Activated T-cell treated with anti-CD3 and anti-CD28 coated beads, Interleukin-2, amount 50 U/mL, for 72 hours (primary cell): Measurements from ENCODE around the gene TCF4. TPM values are rescaled to one million over a fixed set of nuclear protein-coding genes. Genes with fewer than 3 reads are reported as not detected.

Source experiments
- ATAC-seq, 2 donors: fragments of 150-1000 bp; cut with Tn5 transposase; replicated peaks in 1 of 2; 2 replicates each; pipeline ENCODE4 v1.10.0; 2021; ENCODE audit warnings: moderate library complexity in 2 of 2, mild to moderate bottlenecking in 1 of 2
- DNase-seq, 2 donors: peaks; one replicate each; pipeline ENCODE4 v3.0.0; 2021 to 2022; ENCODE audit warnings: mixed read lengths in 1 of 2
- H3K27ac Mint-ChIP-seq: one replicate; pipeline ENCODE4 v1.8.0; 2022; ENCODE audit warnings: mild to moderate bottlenecking, moderate library complexity, mixed read lengths
- H3K27me3 Mint-ChIP-seq: one replicate; pipeline ENCODE4 v1.8.0; 2022; ENCODE audit warnings: low read depth, mixed read lengths
- H3K36me3 Mint-ChIP-seq, 2 donors: one replicate each; pipeline ENCODE4 v1.8.0; 2022; ENCODE audit warnings: mixed read lengths in 2 of 2, mild to moderate bottlenecking in 1 of 2; ENCODE audit not compliant: insufficient read depth in 2 of 2
- H3K4me1 Mint-ChIP-seq: one replicate; pipeline ENCODE4 v1.8.0; 2022; ENCODE audit warnings: low read depth, mixed read lengths
- H3K4me3 Mint-ChIP-seq, 2 donors: one replicate each; pipeline ENCODE4 v1.8.0; 2022; ENCODE audit warnings: mild to moderate bottlenecking in 2 of 2, mixed read lengths in 2 of 2, moderate library complexity in 2 of 2
- H3K9me3 Mint-ChIP-seq, 2 donors: one replicate each; pipeline ENCODE4 v1.8.0; 2022; ENCODE audit warnings: mixed read lengths in 2 of 2
- total RNA-seq, 2 donors: library from RNA; stranded (reverse); gene quantifications; one replicate each; pipeline ENCODE4 v1.2.3, GENCODE V29; 2022

TCF4 gene
- total RNA-seq, 2 donors from 2014 or later: 1.8 to 2.4 TPM

DNA sequence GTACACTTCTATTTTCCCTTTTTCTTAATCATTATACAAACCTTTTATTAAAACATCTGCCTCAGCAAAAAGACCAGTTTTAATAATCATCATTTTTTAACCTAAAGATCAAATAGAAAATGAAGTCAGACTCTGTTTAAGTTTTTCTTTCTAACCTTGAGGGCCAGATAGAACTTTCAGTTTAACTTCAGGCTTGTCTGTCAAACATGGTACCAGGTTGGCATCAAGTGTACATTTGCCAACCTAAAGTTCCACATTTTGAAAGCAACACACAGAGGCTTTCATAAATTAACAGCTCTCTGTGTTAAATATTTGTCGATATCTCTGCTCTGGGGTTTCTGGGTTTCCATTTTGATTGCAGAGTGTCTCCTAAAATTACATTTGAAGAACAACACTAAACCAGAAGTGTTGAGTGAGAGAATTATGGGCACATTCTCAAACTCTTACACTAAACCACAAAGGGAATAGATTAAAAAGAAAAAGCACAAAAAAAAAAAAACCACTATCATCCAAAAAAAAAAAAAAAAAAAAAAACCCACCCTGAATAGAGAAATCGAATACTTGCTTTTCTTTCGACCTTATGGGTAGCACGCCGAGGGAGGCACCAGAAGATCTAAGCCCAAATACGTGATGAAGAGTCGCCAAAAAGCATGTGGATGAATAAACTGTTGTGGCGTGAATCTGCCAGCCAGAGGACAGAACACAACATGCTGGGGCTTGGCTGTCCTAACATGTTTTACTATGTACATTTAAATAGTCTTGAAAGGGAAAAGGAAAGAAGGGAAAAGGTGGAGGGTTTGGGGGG lies 166.2 kb downstream of the TCF4 start:
- Mint-ChIP-seq H3K9me3 (no peaks in the 10 kb centered on the region), H3K4me1 (peaks cover 12% of the 10 kb centered on the region), H3K4me3 (no peak overlapping the region), H3K36me3 (no peaks in the 10 kb centered on the region), H3K27ac (no peak overlapping the region), H3K27me3 (peaks cover 23% of the 10 kb centered on the region)
- DNase-seq (no peak), ATAC-seq (no peak)

DNA sequence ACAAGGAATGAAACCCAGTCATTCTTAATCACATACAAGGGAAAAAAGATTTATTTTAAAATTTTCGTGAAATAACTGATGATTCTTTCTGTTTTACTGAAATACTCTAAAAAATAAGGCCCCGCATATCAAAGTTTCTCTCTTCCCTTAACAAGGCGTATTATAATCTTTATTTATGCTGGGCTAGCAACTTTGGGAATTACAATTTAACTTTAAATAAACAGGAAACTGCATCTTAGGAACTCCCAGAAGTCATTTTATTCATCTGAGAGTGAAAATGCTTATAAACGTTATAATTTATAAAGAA lies 166.7 kb downstream of the TCF4 start:
- Mint-ChIP-seq H3K27ac (no peak overlapping the region), H3K4me3 (no peak overlapping the region), H3K27me3 (peaks cover 23% of the 10 kb centered on the region), H3K9me3 (no peaks in the 10 kb centered on the region), H3K4me1 (peaks cover 12% of the 10 kb centered on the region), H3K36me3 (no peaks in the 10 kb centered on the region)
- ATAC-seq: no peak
- no peak for DNase-seq

DNA sequence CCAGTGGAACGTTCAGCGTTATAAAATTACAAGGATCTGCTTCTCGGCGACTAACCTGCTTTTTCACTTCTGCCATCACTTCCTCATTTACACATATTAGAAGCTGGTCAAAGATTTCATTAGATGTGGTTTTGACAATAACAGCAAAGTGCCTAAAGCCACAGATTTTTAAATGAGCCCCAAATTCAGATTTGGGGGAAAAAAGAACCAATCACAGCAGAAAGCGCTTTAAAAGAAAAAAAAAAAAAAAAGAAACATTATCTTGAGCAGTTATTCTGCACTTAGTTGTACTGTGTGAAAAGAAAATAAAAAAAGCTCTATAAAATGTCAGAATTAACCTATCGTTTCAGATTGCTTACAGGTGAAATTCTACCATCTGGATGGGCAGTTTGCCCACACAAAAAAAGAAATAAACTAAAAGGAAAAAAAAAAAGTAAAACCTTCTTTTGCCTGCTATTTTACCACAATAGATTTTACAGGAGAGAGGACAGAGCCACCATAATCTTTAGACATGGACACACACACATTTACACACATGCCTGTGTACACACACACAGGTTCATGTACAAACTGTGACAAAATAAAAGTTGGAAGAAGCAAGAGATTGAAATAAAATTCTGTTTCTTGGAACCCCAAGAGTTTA lies 167.2 kb downstream of the TCF4 start:
- Mint-ChIP-seq H3K4me3 (no peak overlapping the region), H3K27ac (no peak overlapping the region), H3K4me1 (peaks cover 12% of the 10 kb centered on the region), H3K36me3 (no peaks in the 10 kb centered on the region), H3K9me3 (no peaks in the 10 kb centered on the region), H3K27me3 (peaks cover 21% of the 10 kb centered on the region)
- DNase-seq (no peak), ATAC-seq (no peak)

DNA sequence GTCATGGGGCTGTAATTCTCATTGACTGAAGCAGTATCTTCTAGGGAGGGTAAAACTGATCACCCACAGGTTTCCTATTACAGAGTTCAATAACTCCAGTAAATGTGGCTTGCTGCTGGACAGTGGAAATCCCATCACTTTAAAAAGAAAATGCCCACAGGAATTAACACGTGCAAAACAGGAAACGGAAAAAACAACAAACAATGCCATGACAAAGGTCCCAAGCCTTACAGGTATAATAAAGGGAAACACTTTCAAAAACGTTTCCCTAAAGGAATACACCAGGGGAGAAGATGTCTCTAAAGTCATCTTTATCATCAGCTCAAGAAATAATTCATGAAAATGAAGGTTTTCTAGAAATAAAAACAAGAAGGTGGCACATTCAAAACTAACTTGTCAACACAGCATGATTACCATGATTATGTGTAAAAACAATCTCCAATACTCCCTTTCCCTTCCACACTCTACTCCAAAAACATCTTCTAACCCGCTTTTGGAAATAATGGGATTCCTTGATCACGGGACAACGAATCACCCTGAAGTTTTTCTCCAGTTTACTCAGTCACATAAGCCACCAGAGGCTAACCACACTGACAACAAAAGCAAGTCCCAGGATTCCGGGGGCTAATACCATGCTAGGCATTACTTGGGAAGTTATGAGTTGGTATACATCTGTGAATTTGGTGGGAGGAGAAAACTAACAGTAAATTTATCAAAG lies 167.9 kb downstream of the TCF4 start:
- ATAC-seq: no peak
- Mint-ChIP-seq H3K27ac (no peak overlapping the region), H3K36me3 (no peaks in the 10 kb centered on the region), H3K4me1 (peaks cover 12% of the 10 kb centered on the region), H3K27me3 (peaks cover 14% of the 10 kb centered on the region), H3K4me3 (no peak overlapping the region), H3K9me3 (no peaks in the 10 kb centered on the region)
- no peak for DNase-seq

DNA sequence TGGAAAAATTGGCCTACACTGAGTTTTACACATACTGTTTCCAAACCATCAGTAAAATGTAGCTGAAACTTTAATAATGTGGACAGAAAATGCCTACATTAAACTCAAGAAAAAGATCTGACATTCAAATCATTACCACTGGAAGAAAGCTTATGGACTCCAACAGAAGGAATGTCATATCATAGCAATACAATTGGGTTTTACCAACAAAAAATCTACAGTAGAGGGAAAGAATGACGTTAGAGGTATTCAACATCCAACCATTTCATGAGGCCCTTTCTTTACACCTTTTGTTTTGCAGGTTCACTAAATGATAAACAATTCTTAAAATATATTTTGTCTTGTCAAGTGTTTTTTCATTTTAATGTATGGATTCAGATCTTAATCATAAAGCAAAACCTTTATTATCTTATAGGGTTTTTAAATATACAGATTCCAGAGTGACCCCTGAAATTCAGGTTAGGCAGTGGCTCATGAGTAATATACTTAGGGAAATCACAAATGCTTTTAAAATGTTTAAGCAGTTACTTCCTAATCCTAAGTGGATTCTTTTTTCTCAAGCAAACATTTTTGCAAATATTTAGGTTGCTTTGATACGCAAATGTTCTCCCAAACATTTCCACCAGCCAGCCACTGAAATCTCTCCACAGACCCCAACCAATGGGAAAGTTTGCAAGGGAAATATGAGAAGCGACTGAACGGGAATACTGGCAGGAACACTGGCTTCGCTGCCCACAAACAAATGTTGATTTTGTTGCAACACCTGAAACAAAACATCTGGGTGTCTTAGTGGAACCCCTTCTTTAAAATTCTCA lies 168.7 kb downstream of the TCF4 start:
- Mint-ChIP-seq H3K27ac (no peak overlapping the region), H3K36me3 (no peaks in the 10 kb centered on the region), H3K4me1 (peaks cover 12% of the 10 kb centered on the region), H3K9me3 (no peaks in the 10 kb centered on the region), H3K4me3 (no peak overlapping the region), H3K27me3 (peaks cover 10% of the 10 kb centered on the region)
- DNase-seq (no peak), ATAC-seq (no peak)

DNA sequence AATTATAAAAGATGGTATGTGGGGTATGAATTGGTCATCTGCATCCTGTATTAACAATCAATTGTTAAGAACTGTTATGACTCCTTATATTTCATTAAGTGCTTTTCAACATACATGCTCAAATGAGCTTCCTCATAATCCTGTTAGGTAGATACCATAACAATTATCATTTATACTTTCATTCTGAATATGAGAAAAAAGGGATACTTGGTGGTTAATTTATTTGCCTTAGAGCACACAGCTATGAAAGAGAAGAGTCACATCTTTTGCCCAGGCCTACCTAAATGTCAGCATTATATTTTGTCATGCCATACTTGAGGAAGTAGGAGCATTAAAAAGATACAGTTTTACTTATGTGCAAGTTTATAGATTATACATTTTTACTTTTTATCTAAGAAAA lies 169.6 kb downstream of the TCF4 start:
- Mint-ChIP-seq H3K27me3 (peaks cover 5% of the 10 kb centered on the region), H3K4me3 (no peak overlapping the region), H3K36me3 (no peaks in the 10 kb centered on the region), H3K9me3 (no peaks in the 10 kb centered on the region), H3K4me1 (peaks cover 12% of the 10 kb centered on the region), H3K27ac (no peak overlapping the region)
- DNase-seq (no peak), ATAC-seq (no peak)

DNA sequence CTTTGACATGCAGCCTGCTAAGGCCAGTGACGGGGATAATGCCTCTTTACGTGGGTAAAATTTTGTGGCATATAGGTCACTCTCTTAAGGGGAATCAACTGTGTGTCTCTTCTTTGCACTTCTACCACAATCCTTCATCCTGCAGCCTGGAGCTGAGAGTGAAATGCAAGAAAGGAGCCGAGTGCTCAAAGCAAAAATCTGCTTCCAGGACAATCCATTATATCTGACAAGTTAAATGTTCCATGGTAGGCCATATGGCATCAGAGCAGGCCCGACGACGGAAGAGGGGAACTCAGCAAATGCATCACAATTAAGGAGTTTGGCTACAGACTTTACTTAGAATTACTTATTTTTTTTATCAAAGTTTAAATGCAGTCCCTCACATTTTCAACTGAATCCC lies 171.2 kb downstream of the TCF4 start:
- ATAC-seq (no peak), DNase-seq (no peak)
- H3K4me3 Mint-ChIP-seq: no peak overlapping the region
- no peak overlapping the region for H3K27ac Mint-ChIP-seq
- peaks cover 5% of the 10 kb centered on the region for H3K27me3 Mint-ChIP-seq
- no peaks in the 10 kb centered on the region for H3K36me3 Mint-ChIP-seq
- H3K9me3 Mint-ChIP-seq: no peaks in the 10 kb centered on the region
- H3K4me1 Mint-ChIP-seq: peaks cover 12% of the 10 kb centered on the region

DNA sequence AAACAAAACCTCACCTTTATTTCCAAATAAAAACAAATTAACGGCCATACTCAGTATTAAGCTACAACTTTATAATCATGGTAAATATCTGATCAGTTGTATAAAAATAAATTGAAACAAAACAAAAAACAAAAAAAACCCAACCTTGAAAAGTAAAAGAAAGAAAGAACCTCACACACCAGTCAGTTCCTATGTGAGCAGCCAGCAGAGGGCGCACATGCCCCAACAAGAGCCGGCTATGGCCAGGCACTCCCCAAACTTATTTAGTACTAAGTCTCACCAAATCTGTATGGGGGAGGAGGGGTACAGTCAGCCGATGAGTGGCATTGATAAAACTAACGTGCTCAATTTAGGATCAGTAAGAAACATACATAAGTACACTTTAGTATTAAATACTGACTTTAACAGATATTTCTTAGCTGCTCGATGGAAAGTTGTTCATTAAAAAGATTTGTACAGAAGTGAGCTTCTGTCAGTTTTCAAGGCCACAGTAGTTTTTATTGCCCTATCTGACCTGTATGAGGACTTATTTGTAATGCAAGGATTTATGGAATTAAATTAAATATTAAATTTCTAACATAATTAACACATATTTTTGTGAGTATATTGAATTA lies 172.6 kb downstream of the TCF4 start:
- Mint-ChIP-seq H3K9me3 (no peaks in the 10 kb centered on the region), H3K4me1 (peaks cover 5% of the 10 kb centered on the region), H3K27ac (peak overlapping the region; percentile 70), H3K36me3 (no peaks in the 10 kb centered on the region), H3K4me3 (no peak overlapping the region), H3K27me3 (peaks cover 5% of the 10 kb centered on the region)
- ATAC-seq (peak; percentile 67 to 80), DNase-seq (peak; percentile 75 to 77)

DNA sequence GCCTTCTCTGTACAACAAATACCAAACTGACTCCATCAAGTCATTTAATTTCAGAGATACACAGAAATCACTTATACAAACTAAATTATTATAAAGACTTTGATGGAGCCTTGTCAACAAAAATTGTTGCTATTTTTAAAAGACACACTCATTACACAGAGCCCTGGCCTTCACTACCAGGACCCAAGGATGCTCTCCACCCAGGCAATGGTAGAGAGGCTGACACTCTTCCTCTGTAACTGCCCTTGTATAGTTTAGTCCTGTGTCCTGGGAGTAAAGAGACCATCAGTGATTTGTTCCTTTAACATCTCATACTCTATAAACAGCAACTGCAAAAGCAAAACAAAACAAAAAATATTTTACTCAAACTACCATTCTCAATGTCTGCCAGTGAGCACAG lies 173.5 kb downstream of the TCF4 start:
- Mint-ChIP-seq H3K27ac (no peak overlapping the region), H3K4me1 (no peaks in the 10 kb centered on the region), H3K4me3 (no peak overlapping the region), H3K36me3 (no peaks in the 10 kb centered on the region), H3K27me3 (peaks cover 5% of the 10 kb centered on the region), H3K9me3 (no peaks in the 10 kb centered on the region)
- DNase-seq (no peak), ATAC-seq (no peak)

DNA sequence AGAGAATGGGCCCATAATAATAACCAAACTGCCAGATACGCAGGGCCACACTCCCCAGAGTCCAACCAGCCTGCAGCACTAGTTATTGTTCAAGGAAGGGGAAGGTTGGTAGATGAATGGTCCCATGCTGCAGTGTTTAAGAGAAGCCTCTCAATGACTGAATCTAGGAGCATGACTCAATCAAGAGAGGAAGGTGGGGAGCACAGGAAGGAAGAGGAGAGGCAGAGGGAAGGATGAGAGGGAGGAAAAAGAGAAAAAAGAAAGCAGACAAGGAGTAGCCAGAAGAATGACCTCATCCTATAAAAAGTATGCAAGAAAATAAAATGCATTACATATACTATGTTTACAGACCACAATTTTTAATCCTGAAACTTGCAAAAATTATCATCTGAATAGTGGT lies 174.5 kb downstream of the TCF4 start:
- Mint-ChIP-seq H3K4me1 (no peaks in the 10 kb centered on the region), H3K4me3 (no peak overlapping the region), H3K27me3 (peaks cover 5% of the 10 kb centered on the region), H3K9me3 (no peaks in the 10 kb centered on the region), H3K27ac (no peak overlapping the region), H3K36me3 (no peaks in the 10 kb centered on the region)
- no peak for DNase-seq
- no peak for ATAC-seq

DNA sequence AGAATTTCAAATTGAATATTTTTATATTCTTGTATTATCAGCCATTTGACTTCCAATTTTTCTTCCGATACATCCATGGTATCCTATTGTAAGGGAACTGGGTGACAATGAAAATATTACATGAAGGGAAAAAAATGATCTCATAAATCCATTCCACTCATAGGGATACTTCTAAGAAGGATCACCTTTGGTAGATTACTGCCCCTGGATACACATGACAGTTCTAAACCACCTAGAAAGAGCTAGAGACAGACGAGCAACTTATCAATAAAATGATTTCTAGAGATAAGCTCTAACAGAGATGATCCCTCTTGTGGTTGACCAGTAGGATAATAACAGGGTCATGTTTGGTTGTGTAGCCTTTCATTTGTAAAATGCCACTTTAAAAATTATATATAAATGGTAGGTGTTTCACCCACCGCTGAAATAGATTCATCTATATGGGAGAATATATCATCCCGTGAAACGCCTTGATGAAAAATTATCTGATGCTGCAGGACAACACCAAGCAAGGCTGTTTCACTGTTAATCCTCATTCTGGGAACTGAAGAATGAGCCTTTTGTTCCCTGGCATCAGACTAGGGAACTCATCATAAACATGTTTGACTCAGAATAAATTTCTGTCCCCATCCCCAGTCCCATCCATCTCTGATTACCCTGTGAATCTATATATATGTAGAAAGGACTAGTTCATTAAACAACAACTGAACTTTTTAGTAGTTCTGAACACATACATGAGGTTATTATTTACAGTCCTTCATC lies 180.0 kb downstream of the TCF4 start:
- Mint-ChIP-seq H3K4me3 (no peak overlapping the region), H3K9me3 (no peaks in the 10 kb centered on the region), H3K27ac (no peak overlapping the region), H3K27me3 (peaks cover 14% of the 10 kb centered on the region), H3K36me3 (no peaks in the 10 kb centered on the region), H3K4me1 (peaks cover 12% of the 10 kb centered on the region)
- ATAC-seq (no peak), DNase-seq (no peak)

DNA sequence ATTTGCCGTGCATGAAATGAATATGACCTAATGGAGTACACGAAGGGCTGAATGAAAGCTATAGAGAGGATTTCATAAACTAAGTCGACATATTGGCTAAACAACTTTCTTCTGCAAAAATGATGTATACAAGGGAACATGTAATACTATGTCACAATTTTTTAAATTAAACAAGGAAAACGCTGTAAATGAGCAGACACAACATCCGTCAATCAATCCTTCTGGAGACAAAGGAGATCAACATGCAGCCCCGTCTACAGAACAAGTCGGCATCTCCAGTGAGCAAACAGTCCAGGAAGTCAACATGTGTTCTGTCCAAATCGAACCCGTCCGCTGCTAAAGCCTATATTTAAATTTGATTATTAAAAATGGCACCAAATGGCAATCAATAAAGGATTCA lies 180.8 kb downstream of the TCF4 start:
- H3K9me3 Mint-ChIP-seq: no peaks in the 10 kb centered on the region
- no peaks in the 10 kb centered on the region for H3K36me3 Mint-ChIP-seq
- no peak for ATAC-seq
- no peak overlapping the region for H3K27ac Mint-ChIP-seq
- H3K4me1 Mint-ChIP-seq: peaks cover 12% of the 10 kb centered on the region
- H3K4me3 Mint-ChIP-seq: no peak overlapping the region
- no peak for DNase-seq
- H3K27me3 Mint-ChIP-seq: peaks cover 14% of the 10 kb centered on the region
